HepG2 (cell line): ENCODE data around the gene RFX2. TPM values are rescaled to one million over a fixed set of nuclear protein-coding genes. Genes with fewer than 3 reads are reported as not detected.
A peak's percentile ranks its signal among the peaks of the same experiment; 100 is the strongest.

Experiments used
- AKAP8 ChIP-seq: sonication (generic); formaldehyde crosslinking; IDR thresholded peaks from 2 replicates; pipeline ENCODE4 v1.5.1; 2020; ENCODE audit warnings: mild to moderate bottlenecking, missing genetic modification reagents
- ATF2 ChIP-seq: sonication (generic); formaldehyde crosslinking; IDR thresholded peaks from 2 replicates; pipeline ENCODE4 v1.4.0; 2020; ENCODE audit warnings: missing genetic modification reagents
- HNF4A ChIP-seq: sonication (generic); formaldehyde crosslinking; IDR thresholded peaks from 2 replicates; pipeline ENCODE4 v1.4.0; 2020; ENCODE audit warnings: missing genetic modification reagents
- IKZF5 ChIP-seq: IDR thresholded peaks from 2 replicates; pipeline ENCODE4 v1.6.1; 2018; ENCODE audit warnings: missing genetic modification reagents, mild to moderate bottlenecking, missing compliant biosample characterization
- POLR2A ChIP-seq, 2 experiments: IDR thresholded peaks; 2 replicates each; pipeline ENCODE4 v1.6.1; 2011; ENCODE audit warnings: low read depth in 2 of 2, low read length in 2 of 2, mild to moderate bottlenecking in 1 of 2, moderate library complexity in 1 of 2; ENCODE audit not compliant: insufficient read depth in 1 of 2
- RAD21 ChIP-seq: fragments of 450-650 bp; formaldehyde crosslinking; IDR thresholded peaks from 2 replicates; pipeline ENCODE4 v1.5.0; 2020; ENCODE audit warnings: mild to moderate bottlenecking
- STAG1 ChIP-seq: sonication (generic); formaldehyde crosslinking; IDR thresholded peaks from 2 replicates; pipeline ENCODE4 v1.4.0; 2020; ENCODE audit warnings: missing genetic modification reagents
- THAP11 ChIP-seq: IDR thresholded peaks from 2 replicates; pipeline ENCODE4 v1.6.1; 2016; ENCODE audit warnings: missing biosample characterization, missing genetic modification reagents
- ZFAT ChIP-seq: sonication (generic); formaldehyde crosslinking; conservative IDR thresholded peaks from 2 replicates; pipeline ENCODE4 v1.8.1; 2023; ENCODE audit warnings: missing genetic modification reagents, inconsistent platforms
- ZMAT5 ChIP-seq: sonication (generic); formaldehyde crosslinking; IDR thresholded peaks from 2 replicates; pipeline ENCODE4 v1.5.0; 2020; ENCODE audit warnings: mild to moderate bottlenecking, low read depth, missing genetic modification reagents, borderline replicate concordance
- ZNF124 ChIP-seq: sonication (generic); formaldehyde crosslinking; IDR thresholded peaks from 2 replicates; pipeline ENCODE4 v1.4.0; 2020; ENCODE audit warnings: missing genetic modification reagents
- ZNF441 ChIP-seq: sonication (generic); formaldehyde crosslinking; IDR thresholded peaks from 2 replicates; pipeline ENCODE4 v1.7.0; 2021; ENCODE audit warnings: missing genetic modification reagents, borderline replicate concordance
- ZNF616 ChIP-seq: sonication (generic); formaldehyde crosslinking; IDR thresholded peaks from 2 replicates; pipeline ENCODE4 v1.5.0; 2020; ENCODE audit warnings: low read depth, mild to moderate bottlenecking, missing genetic modification reagents
- ZNF678 ChIP-seq: sonication (generic); formaldehyde crosslinking; IDR thresholded peaks from 2 replicates; pipeline ENCODE4 v1.4.0; 2020; ENCODE audit warnings: mild to moderate bottlenecking, missing genetic modification reagents
- ZNF746 ChIP-seq: sonication (generic); formaldehyde crosslinking; IDR thresholded peaks from 2 replicates; pipeline ENCODE4 v1.8.0; 2022; ENCODE audit warnings: mild to moderate bottlenecking, missing genetic modification reagents
- ZNF780A ChIP-seq: sonication (generic); formaldehyde crosslinking; IDR thresholded peaks from 2 replicates; pipeline ENCODE4 v1.8.0; 2022; ENCODE audit warnings: mild to moderate bottlenecking, missing genetic modification reagents, moderate library complexity
- ZNF816 ChIP-seq: sonication (generic); formaldehyde crosslinking; IDR thresholded peaks from 2 replicates; pipeline ENCODE4 v1.8.0; 2022; ENCODE audit warnings: missing genetic modification reagents, mild to moderate bottlenecking, borderline replicate concordance
- polyA plus RNA-seq, 8 experiments: library from polyadenylated mRNA; depleted of rRNA in 3 of 8; stranded (reverse) in 7 of 8; unstranded in 1 of 8; fragments of >200 nt; fragmentation: Illumina TruSeq in 4 of 8; extraction: Trizol in 4 of 8; gene quantifications; 2 replicates each; pipeline versions ENCODE4 v1.2.1 to v1.2.3, GENCODE V29; 2011 to 2016; ENCODE audit warnings: low read depth in 4 of 8, missing spikeins in 1 of 8, mixed read lengths in 1 of 8; ENCODE audit not compliant: insufficient read depth in 1 of 8
- total RNA-seq, 5 experiments: library from RNA; depleted of rRNA; stranded (reverse); fragments of >200 nt; fragmentation: Illumina TruSeq; extraction: Trizol; gene quantifications; 2 replicates each; pipeline ENCODE4 v1.2.3, GENCODE V29; 2016; ENCODE audit warnings: low read depth in 1 of 5

The RFX2 gene
- total and polyA plus RNA-seq, 2 of the 13 experiments (the other 11 are each of a cell fraction or from before 2014, with no cell fraction given), result 2.8 to 3.3 TPM

GRCh38 chr19:6126335-6126974 lies 16.2 kb upstream of the RFX2 start (continued):
- TF ChIP-seq ZNF616 (CRISPR knock-in tag) (no peak), ZNF746 (CRISPR knock-in tag) (no peak), HNF4A (CRISPR knock-in tag) (no peak), RAD21 (CRISPR knock-in tag) (peak; percentile 51; the same call in 1 of the 2 replicates), ZNF441 (CRISPR knock-in tag) (no peak), AKAP8 (CRISPR knock-in tag) (no peak), ZMAT5 (no peak), ZNF816 (CRISPR knock-in tag) (no peak), ATF2 (peak; percentile 26; the same call in 1 of the 2 replicates), STAG1 (peak; percentile 82), IKZF5 (CRISPR knock-in tag) (no peak), ZNF780A (CRISPR knock-in tag) (no peak), ZFAT (no peak), THAP11 (CRISPR knock-in tag) (0 out of 2 replicates have a peak, but pooled peaks have one; percentile 3), POLR2A (IDR thresholded peaks at IDR 0.05; ENCODE audit: insufficient read depth in 1 of 2, low read depth in 2 of 2, low read length in 2 of 2) (no peak), ZNF678 (no peak), ZNF124 (CRISPR knock-in tag) (no peak)
